ENCODE data around the gene NAV1.

GRCh38 chr1:201489643-201490261 is 49.2 kb upstream of the NAV1 start:
- no peak for TF ChIP-seq CTCF (optimal IDR thresholded peaks at IDR 0.05 in 1 of 3, IDR thresholded peaks at IDR 0.05 in 1 of 3, conservative IDR thresholded peaks at IDR 0.05 in 1 of 3; ENCODE audit: extremely low read depth in 1 of 3, insufficient read depth in 2 of 3, low read length in 3 of 3)
- TF ChIP-seq EZH2 (IDR thresholded peaks at IDR 0.05; ENCODE audit: low read length), result no peak
